DND-41 (cell line): Measurements from ENCODE around the gene SLC40A1.

Experiments used
- CTCF ChIP-seq: IDR thresholded peaks from 2 replicates; pipeline ENCODE4 v1.5.1; 2012; ENCODE audit warnings: borderline replicate concordance, low read length, moderate library complexity, mild to moderate bottlenecking; ENCODE audit not compliant: poor library complexity, severe bottlenecking; ENCODE audit errors: extremely low read depth
- EZH2 ChIP-seq: IDR thresholded peaks from 3 replicates; pipeline ENCODE4 v1.6.1; 2012; ENCODE audit warnings: borderline replicate concordance, low read depth, mild to moderate bottlenecking, moderate library complexity, low read length, inconsistent platforms; ENCODE audit not compliant: severe bottlenecking

DNA sequence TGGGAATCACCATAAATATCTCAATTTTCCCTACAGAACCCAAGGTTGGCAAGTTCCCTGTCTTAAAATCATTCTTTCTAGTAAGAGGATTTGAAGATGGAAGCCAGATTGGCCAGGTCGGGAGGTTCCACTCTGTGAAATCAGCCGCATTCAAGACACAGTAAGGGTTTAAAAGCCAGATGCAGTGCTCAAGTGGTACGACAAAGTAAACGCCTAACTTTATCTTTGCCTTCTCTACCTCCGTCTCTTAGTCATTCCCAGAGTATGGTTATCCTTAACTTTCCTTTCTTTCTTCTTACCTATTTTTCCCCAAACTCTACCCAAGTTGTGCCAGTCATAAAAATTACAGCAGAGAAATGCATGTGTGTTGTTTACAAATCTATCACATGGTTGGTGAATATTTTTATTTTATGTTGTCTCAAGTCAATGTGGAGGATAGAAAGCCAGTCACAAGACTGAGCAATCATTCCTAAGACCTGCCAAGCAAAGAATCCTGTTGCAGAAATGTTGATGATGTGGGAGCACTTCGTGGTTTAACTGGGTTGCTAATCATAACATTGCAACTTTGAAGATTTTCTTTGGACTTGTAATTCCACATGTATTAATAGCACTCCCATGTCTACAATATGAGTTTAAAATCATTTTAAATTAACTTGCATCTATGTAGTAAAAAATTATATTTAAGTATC, 62.6 kb downstream of the SLC40A1 start:
- TF ChIP-seq CTCF (no peak), EZH2 (no peak)
